Kidney epithelial cell (primary cell): ENCODE data around the gene PRELID1. TPM values are rescaled to one million over a fixed set of nuclear protein-coding genes. Genes with fewer than 3 reads are reported as not detected.

Source experiments
- DNase-seq: peaks from one replicate; pipeline ENCODE4 v3.0.0-alpha.2; 2010; ENCODE audit warnings: low read depth
- H3K27me3 ChIP-seq: 2 replicates; pipeline ENCODE4 v1.6.0; 2011; ENCODE audit warnings: low read length; ENCODE audit not compliant: control insufficient read depth, insufficient read depth
- H3K36me3 ChIP-seq: 2 replicates; pipeline ENCODE4 v1.5.1; 2011; ENCODE audit warnings: low read length; ENCODE audit not compliant: control insufficient read depth, insufficient read depth
- H3K4me3 ChIP-seq: 2 replicates; pipeline ENCODE4 v1.5.1; 2011; ENCODE audit warnings: low read depth, mild to moderate bottlenecking, control low read depth, low read length
- total RNA-seq: library from RNA; depleted of rRNA; stranded (reverse); fragments of >200 nt; gene quantifications from 2 replicates; pipeline ENCODE4 v1.2.3, GENCODE V29; 2015
- TF ChIP-seq, protein P1 (sequence below): IDR thresholded peaks from 2 replicates; pipeline ENCODE4 v1.5.1; 2011; ENCODE audit warnings: mild to moderate bottlenecking, moderate library complexity, low read length, control low read depth, inconsistent platforms; ENCODE audit not compliant: insufficient read depth, poor library complexity, severe bottlenecking

Gene PRELID1
- total RNA-seq, 1 donor from 2014 or later: 178 TPM

GRCh38 chr5:177314376-177315342 is 11.1 kb downstream of the PRELID1 start:
- H3K36me3 ChIP-seq: no peaks in the 10 kb centered on the region
- no peaks in the 10 kb centered on the region for H3K27me3 ChIP-seq
- H3K4me3 ChIP-seq: no peak overlapping the region
- TF ChIP-seq, protein P1, sequence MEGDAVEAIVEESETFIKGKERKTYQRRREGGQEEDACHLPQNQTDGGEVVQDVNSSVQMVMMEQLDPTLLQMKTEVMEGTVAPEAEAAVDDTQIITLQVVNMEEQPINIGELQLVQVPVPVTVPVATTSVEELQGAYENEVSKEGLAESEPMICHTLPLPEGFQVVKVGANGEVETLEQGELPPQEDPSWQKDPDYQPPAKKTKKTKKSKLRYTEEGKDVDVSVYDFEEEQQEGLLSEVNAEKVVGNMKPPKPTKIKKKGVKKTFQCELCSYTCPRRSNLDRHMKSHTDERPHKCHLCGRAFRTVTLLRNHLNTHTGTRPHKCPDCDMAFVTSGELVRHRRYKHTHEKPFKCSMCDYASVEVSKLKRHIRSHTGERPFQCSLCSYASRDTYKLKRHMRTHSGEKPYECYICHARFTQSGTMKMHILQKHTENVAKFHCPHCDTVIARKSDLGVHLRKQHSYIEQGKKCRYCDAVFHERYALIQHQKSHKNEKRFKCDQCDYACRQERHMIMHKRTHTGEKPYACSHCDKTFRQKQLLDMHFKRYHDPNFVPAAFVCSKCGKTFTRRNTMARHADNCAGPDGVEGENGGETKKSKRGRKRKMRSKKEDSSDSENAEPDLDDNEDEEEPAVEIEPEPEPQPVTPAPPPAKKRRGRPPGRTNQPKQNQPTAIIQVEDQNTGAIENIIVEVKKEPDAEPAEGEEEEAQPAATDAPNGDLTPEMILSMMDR: no peak
- no peak for DNase-seq

- no peak for DNase-seq
Measured at GRCh38 chr5:177315411-177315810, 11.8 kb downstream of the PRELID1 start.

DNA sequence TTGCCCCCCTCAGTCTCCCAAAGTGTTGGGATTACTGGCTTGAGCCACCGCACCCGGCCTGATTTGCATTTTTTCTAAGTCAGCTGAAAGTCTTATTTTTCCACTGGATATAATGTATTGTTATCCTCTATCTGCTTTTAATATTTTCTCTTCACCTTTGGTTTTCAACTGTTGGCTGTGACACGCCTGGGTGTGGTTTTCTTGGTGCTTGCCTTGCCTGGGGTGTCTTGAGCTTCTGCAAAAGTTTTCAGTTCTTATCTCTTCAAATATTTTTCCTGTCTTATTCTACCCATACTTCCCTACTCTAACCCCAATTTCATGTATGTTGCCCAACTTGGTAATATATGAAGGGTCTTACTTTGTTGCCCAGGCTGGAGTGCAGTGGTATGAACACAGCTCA is 12.4 kb downstream of the PRELID1 start:
- H3K27me3 ChIP-seq: no peaks in the 10 kb centered on the region

More at GRCh38 chr5:177315411-177315810, 11.8 kb downstream of the PRELID1 start:
- TF ChIP-seq, protein P1: no peak
- no peak overlapping the region for H3K4me3 ChIP-seq
- no peaks in the 10 kb centered on the region for H3K27me3 ChIP-seq
- peaks cover 1% of the 10 kb centered on the region for H3K36me3 ChIP-seq

DNA sequence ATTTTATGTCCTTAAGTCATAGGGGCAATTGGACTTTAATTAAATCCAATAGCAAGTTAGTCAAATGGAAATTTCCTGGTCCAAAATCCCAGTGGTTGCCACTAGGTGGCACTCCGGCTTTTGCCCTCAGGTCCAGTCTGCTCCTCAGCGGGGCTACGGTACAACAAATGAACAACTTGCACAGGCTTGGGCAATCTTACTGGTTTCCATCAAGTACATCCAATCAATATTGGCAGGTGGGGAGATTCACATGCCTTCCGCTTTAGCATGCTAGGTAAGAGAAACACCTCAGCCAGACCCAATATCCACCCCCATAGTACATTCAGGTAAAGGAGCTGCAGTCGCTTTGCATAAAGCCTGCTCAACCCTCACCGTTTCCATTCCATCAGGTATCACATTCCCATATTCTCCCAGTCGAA is 14.4 kb downstream of the PRELID1 start:
- peaks cover 1% of the 10 kb centered on the region for H3K36me3 ChIP-seq
- DNase-seq: no peak
- no peaks in the 10 kb centered on the region for H3K27me3 ChIP-seq
- no peak overlapping the region for H3K4me3 ChIP-seq
- TF ChIP-seq, protein P1: peak; percentile 91

More for the DNA sequence above, 12.4 kb downstream of the PRELID1 start:
- TF ChIP-seq, protein P1: no peak
- Histone ChIP-seq H3K4me3 (no peak overlapping the region), H3K36me3 (peaks cover 1% of the 10 kb centered on the region)
- no peak for DNase-seq

GRCh38 chr5:177319913-177320588 is 16.5 kb downstream of the PRELID1 start:
- Histone ChIP-seq H3K4me3 (no peak overlapping the region), H3K27me3 (no peaks in the 10 kb centered on the region), H3K36me3 (peaks cover 1% of the 10 kb centered on the region)
- DNase-seq: no peak
- TF ChIP-seq, protein P1: no peak
